Measurements from ENCODE around the gene MLLT3.

DNA sequence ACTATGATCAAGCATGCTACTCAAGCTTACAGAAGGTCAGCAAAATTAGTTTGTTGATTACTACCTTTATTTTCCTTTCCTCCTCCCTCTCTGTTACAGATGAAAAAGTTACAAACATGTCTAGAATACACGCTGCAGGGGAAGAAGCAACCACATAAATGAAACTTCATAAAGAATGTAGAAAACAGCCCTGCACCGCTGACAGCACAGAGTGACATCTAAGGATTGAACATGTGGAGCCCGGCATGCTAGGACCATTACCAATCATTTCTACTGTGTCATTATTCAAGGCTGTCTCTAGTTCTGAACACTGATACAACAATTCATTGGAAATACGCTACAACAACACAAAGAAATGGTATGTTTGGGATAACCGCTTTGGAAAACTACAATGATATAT lies 261.1 kb downstream of the MLLT3 start:
- TF ChIP-seq CTCF (IDR thresholded peaks at IDR 0.05) (no peak), POLR2A (IDR thresholded peaks at IDR 0.05) (no peak)

All from Peyer's patch (tissue), 4 donors.